GM12878 (cell line): ENCODE data around the gene VAV2. TPM values are rescaled to one million over a fixed set of nuclear protein-coding genes. Genes with fewer than 3 reads are reported as not detected.

Experiments
- ATAC-seq: fragments of 200-7000 bp; cut with Tn5 transposase; 3 replicates; pipeline ENCODE4 v1.9.1; 2020; ENCODE audit warnings: mild to moderate bottlenecking, moderate library complexity
- BruUV-seq: library from RNA; stranded (reverse); fragments of 400-500 nt; replicated peaks from 2 replicates; lab custom pipeline; 2021; lab: Mats Ljungman, UMichigan
- CTCF ChIA-PET: fragments of 300-600 bp; sonication (Branson Sonifier 250); formaldehyde crosslinking; extraction: SDS; loops from one replicate; lab custom pipeline; 2021; ENCODE audit warnings: inconsistent platforms; lab: Yijun Ruan, JAX
- POLR2A ChIA-PET: fragments of 350-600 bp; formaldehyde crosslinking; extraction: SDS; loops from one replicate; lab custom pipeline; 2021; ENCODE audit warnings: inconsistent platforms; lab: Charles Lee
- RAD21 ChIA-PET: fragments of 300-600 bp; sonication (Branson Sonifier 250); formaldehyde crosslinking; loops from one replicate; lab custom pipeline; 2023; ENCODE audit warnings: antibody characterized with exemption; ENCODE audit not compliant: unreplicated experiment; lab: Charles Lee
- SMC1A ChIA-PET: fragments of 300-600 bp; sonication (Branson Sonifier 250); formaldehyde crosslinking; loops from one replicate; lab custom pipeline; 2023; ENCODE audit not compliant: unreplicated experiment, uncharacterized antibody; lab: Charles Lee
- DNase-seq: peaks from one replicate; pipeline ENCODE4 v3.0.0-alpha.2; 2011; ENCODE audit warnings: low read depth, low spot score
- FAIRE-seq: peaks from 3 replicates; lab custom pipeline; 2011; peaks lifted over from hg19 to GRCh38; lab: Jason Lieb, UNC
- H2AFZ ChIP-seq: 2 replicates; pipeline ENCODE4 v1.6.0; 2011; ENCODE audit warnings: low read depth, low read length, control low read depth; ENCODE audit not compliant: control insufficient read depth
- H3K27ac ChIP-seq: 2 replicates; pipeline ENCODE4 v1.5.1; 2011; ENCODE audit warnings: control low read depth; ENCODE audit not compliant: control insufficient read depth, insufficient read depth
- H3K27me3 ChIP-seq, 2 experiments: replicated peaks in 1 of 2; 2 replicates each; pipeline versions ENCODE4 v1.6.0 to v1.6.1; 2011; ENCODE audit warnings: low read length in 1 of 2; ENCODE audit not compliant: control insufficient read depth in 2 of 2, insufficient read depth in 2 of 2
- H3K36me3 ChIP-seq, 2 experiments: 2 replicates each; pipeline ENCODE4 v1.5.1; 2011; ENCODE audit warnings: low read length in 1 of 2; ENCODE audit not compliant: control insufficient read depth in 2 of 2, insufficient read depth in 2 of 2
- H3K4me1 ChIP-seq: 2 replicates; pipeline ENCODE4 v1.6.1; 2011; ENCODE audit warnings: mild to moderate bottlenecking, low read length, moderate library complexity, mixed read lengths; ENCODE audit not compliant: control insufficient read depth, insufficient read depth
- H3K4me2 ChIP-seq: 2 replicates; pipeline ENCODE4 v1.6.0; 2011; ENCODE audit warnings: control low read depth; ENCODE audit not compliant: control insufficient read depth, insufficient read depth
- H3K4me3 ChIP-seq: fragments of 200-600 bp; sonication (generic); 2 replicates; pipeline ENCODE4 v1.5.1; 2016
- H3K79me2 ChIP-seq: 2 replicates; pipeline ENCODE4 v1.6.0; 2011; ENCODE audit warnings: low read length; ENCODE audit not compliant: control insufficient read depth, insufficient read depth
- H3K9ac ChIP-seq: 2 replicates; pipeline ENCODE4 v1.8.0; 2011; ENCODE audit warnings: low read length, control low read depth, mixed read lengths; ENCODE audit not compliant: control insufficient read depth, insufficient read depth
- H3K9me3 ChIP-seq: replicated peaks from 3 replicates; pipeline ENCODE4 v1.5.1; 2011; ENCODE audit warnings: mild to moderate bottlenecking, low read length; ENCODE audit not compliant: control insufficient read depth, insufficient read depth
- H4K20me1 ChIP-seq: 2 replicates; pipeline ENCODE4 v1.6.0; 2011; ENCODE audit not compliant: control insufficient read depth, insufficient read depth
- CBX3 ChIP-seq: fragments of 200-600 bp; sonication (generic); IDR thresholded peaks from 2 replicates; pipeline ENCODE4 v1.6.1; 2016; ENCODE audit warnings: low read depth, borderline replicate concordance
- CEBPZ ChIP-seq: fragments of 150-350 bp; IDR thresholded peaks from 2 replicates; pipeline ENCODE4 v1.6.1; 2016; ENCODE audit warnings: low read depth, low read length
- CHD2 ChIP-seq: IDR thresholded peaks from 2 replicates; pipeline ENCODE4 v1.6.1; 2011; ENCODE audit warnings: low read depth, low read length, improper control_type of control experiment, borderline replicate concordance
- MXI1 ChIP-seq: fragments of 150-350 bp; IDR thresholded peaks from 2 replicates; pipeline ENCODE4 v1.6.1; 2011; ENCODE audit warnings: low read depth, mild to moderate bottlenecking, inconsistent platforms, low read length, improper control_type of control experiment
- NR2C2 ChIP-seq: IDR thresholded peaks from 2 replicates; pipeline ENCODE4 v1.6.1; 2011; ENCODE audit warnings: borderline replicate concordance, low read depth; ENCODE audit not compliant: control insufficient read depth, insufficient read length
- USF2 ChIP-seq: IDR thresholded peaks from 2 replicates; pipeline ENCODE4 v1.6.1; 2011; ENCODE audit warnings: low read depth, low read length, improper control_type of control experiment, borderline replicate concordance
- ZBTB33 ChIP-seq: fragments of 450-650 bp; IDR thresholded peaks from 2 replicates; pipeline ENCODE4 v1.6.1; 2017; ENCODE audit warnings: mild to moderate bottlenecking
- ZSCAN29 ChIP-seq: fragments of 450-650 bp; IDR thresholded peaks from 2 replicates; pipeline ENCODE4 v1.6.1; 2017; ENCODE audit warnings: mild to moderate bottlenecking, moderate library complexity
- WGBS: methylation state at CpG from one replicate; pipeline ENCODE4 v1.1.6; 2016; ENCODE audit warnings: low lambda C conversion rate; ENCODE audit not compliant: insufficient replicate concordance, insufficient coverage; ENCODE audit errors: missing lambda C conversion rate; 5-methylcytosine and 5-hydroxymethylcytosine counted together
- in situ Hi-C: fragments of 300-500 bp; cut with MboI; formaldehyde crosslinking; loops from 9 replicates; pipeline ENCODE4 v1.14.3; 2018; ENCODE audit warnings: mixed read lengths
- intact Hi-C: fragments of 100-400 bp; cut with micrococcal nuclease; formaldehyde crosslinking; loops from one replicate; pipeline ENCODE4 v1.14.2; 2022; ENCODE audit not compliant: unreplicated experiment
- polyA plus RNA-seq, 11 experiments: library from polyadenylated mRNA; depleted of rRNA in 4 of 11; unstranded in 6 of 11; stranded (reverse) in 5 of 11; fragments of >200 nt; fragmentation: Nextera tagmentation in 4 of 11; fragmentation: Illumina TruSeq in 1 of 11; extraction: Ambion mirVana in 4 of 11; extraction: Trizol in 1 of 11; gene quantifications; 1 replicate in 1 of 11; 2 replicates in 10 of 11; pipeline versions ENCODE4 v1.2.1 to v1.2.3, GENCODE V29; 2011 to 2016; ENCODE audit warnings: inconsistent platforms in 2 of 11, missing spikeins in 2 of 11, low read depth in 1 of 11
- total RNA-seq, 4 experiments: library from RNA; depleted of rRNA in 3 of 4; stranded (reverse); fragments of >200 nt in 3 of 4; fragmentation: Illumina TruSeq in 1 of 4; extraction: Trizol in 1 of 4; gene quantifications; 2 replicates each; pipeline versions ENCODE4 v1.2.1 to v1.2.3, GENCODE V29; 2013 to 2021

The VAV2 gene
- total and polyA plus RNA-seq, 10 of the 15 experiments (the other 5 are each of a cell fraction or from before 2014, with no cell fraction given), result 0.13 to 43.9 (median 16.9) TPM

GRCh38 chr9:133833388-133834025, 158.6 kb downstream of the VAV2 start:
- no TSS peak for BruUV-seq
- SMC1A ChIA-PET, result interaction anchor here (1.1 kb wide), 1 partner anchor 12 kb away, joined by 3 read pairs; no protein-coding TSS in a partner anchor
- in situ Hi-C loops, result no loop called here

More at GRCh38 chr9:133833388-133834025, 158.6 kb downstream of the VAV2 start:
- CTCF ChIA-PET, result no interaction called here
- H3K27ac ChIP-seq, result no peak overlapping the region
- intact Hi-C loops, result no loop called here
- H3K79me2 ChIP-seq, result no peaks in the 10 kb centered on the region; the same call in none of the 2 replicates
- H2AFZ ChIP-seq, result no peak overlapping the region
- H4K20me1 ChIP-seq, result no peaks in the 10 kb centered on the region
- no peak for ATAC-seq
- H3K4me1 ChIP-seq, result no peaks in the 10 kb centered on the region; the same call in 1 of the 2 replicates
- no peak overlapping the region for H3K4me3 ChIP-seq
- no peak for DNase-seq
- peaks cover 21 to 28% of the 10 kb centered on the region in 2 experiments; a peak in 3 of 4 replicates for H3K36me3 ChIP-seq
- TF ChIP-seq CEBPZ (no peak), ZBTB33 (no peak), USF2 (no peak), CBX3 (no peak), MXI1 (no peak), ZSCAN29 (no peak), NR2C2 (no peak), CHD2 (no peak)
- POLR2A ChIA-PET, result no interaction called here
- H3K9ac ChIP-seq, result no peak overlapping the region
- H3K9me3 ChIP-seq, result no peaks in the 10 kb centered on the region
- WGBS, result 94% methylated on average over 22 of the region's 22 CpGs
- no peaks in the 10 kb centered on the region for H3K27me3 ChIP-seq
- H3K4me2 ChIP-seq, result no peak overlapping the region
- RAD21 ChIA-PET, result no interaction called here
- FAIRE-seq, result no peak
